Esophagus muscularis mucosa (tissue), 4 donors: Measurements from ENCODE around the gene GADD45GIP1.

Experiments used
- EP300 ChIP-seq: sonication (generic); formaldehyde crosslinking; IDR thresholded peaks from one replicate; pipeline ENCODE4 v1.6.1; 2017; ENCODE audit warnings: antibody characterized with exemption
- POLR2A ChIP-seq: fragments of 450-650 bp; IDR thresholded peaks from one replicate; pipeline ENCODE4 v1.6.1; 2017; ENCODE audit warnings: antibody characterized with exemption, moderate library complexity, mild to moderate bottlenecking, low read depth
- POLR2AphosphoS5 ChIP-seq, 2 donors: sonication (generic); formaldehyde crosslinking; IDR thresholded peaks; one replicate each; pipeline ENCODE4 v1.6.1; 2017; ENCODE audit warnings: antibody characterized with exemption in 2 of 2
- TF ChIP-seq, protein P1 (sequence below), 3 experiments: fragments of 200-600 bp in 2 of 3; fragments of 450-650 bp in 1 of 3; sonication (generic) in 2 of 3; IDR thresholded peaks; one replicate each; pipeline ENCODE4 v1.5.1; 2017 to 2019; ENCODE audit warnings: antibody characterized with exemption in 3 of 3, mild to moderate bottlenecking in 2 of 3, moderate library complexity in 1 of 3

DNA sequence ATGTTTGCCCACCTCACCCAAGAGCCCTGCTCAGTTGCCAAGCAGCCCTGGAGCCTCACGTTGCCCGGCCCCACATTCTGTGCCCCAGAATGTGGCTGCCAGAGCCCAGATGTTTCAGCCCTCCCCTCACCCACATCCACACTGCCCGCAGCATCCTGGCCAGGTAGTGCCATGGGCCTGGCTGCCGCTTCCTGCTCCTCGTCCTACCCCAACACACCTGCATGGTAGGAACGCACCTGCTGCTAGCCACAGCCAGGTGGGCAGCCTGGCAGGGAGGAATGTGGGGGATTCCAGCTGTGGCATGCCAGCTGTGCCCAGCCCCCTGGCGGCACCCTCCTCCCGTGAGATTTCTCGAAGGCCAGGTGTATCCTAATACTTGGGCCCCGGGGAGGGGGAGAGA, 30.8 kb upstream of the GADD45GIP1 start:
- TF ChIP-seq POLR2A (no peak), EP300 (no peak), POLR2AphosphoS5 (IDR thresholded peaks at IDR 0.05) (no peak)
- TF ChIP-seq, protein P1, sequence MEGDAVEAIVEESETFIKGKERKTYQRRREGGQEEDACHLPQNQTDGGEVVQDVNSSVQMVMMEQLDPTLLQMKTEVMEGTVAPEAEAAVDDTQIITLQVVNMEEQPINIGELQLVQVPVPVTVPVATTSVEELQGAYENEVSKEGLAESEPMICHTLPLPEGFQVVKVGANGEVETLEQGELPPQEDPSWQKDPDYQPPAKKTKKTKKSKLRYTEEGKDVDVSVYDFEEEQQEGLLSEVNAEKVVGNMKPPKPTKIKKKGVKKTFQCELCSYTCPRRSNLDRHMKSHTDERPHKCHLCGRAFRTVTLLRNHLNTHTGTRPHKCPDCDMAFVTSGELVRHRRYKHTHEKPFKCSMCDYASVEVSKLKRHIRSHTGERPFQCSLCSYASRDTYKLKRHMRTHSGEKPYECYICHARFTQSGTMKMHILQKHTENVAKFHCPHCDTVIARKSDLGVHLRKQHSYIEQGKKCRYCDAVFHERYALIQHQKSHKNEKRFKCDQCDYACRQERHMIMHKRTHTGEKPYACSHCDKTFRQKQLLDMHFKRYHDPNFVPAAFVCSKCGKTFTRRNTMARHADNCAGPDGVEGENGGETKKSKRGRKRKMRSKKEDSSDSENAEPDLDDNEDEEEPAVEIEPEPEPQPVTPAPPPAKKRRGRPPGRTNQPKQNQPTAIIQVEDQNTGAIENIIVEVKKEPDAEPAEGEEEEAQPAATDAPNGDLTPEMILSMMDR (IDR thresholded peaks at IDR 0.05) = no peak
